Loucy (cell line): ENCODE results near the gene ALK.
A peak's percentile ranks its signal among the peaks of the same experiment; 100 is the strongest.

Experiments
- H2AFZ ChIP-seq: fragments of 200-600 bp; sonication (generic); 2 replicates; pipeline ENCODE4 v1.6.0; 2016; ENCODE audit warnings: antibody characterized with exemption, mild to moderate bottlenecking, low read length, moderate library complexity
- H3F3A ChIP-seq: fragments of 200-600 bp; 2 replicates; pipeline ENCODE4 v1.6.0; 2016; ENCODE audit warnings: antibody characterized with exemption, low read depth, mild to moderate bottlenecking
- H3K27me3 ChIP-seq: fragments of 200-600 bp; sonication (generic); 2 replicates; pipeline ENCODE4 v1.6.1; 2014; ENCODE audit warnings: low read length, mild to moderate bottlenecking; ENCODE audit not compliant: insufficient read depth, poor library complexity, severe bottlenecking
- H3K36me3 ChIP-seq: fragments of 200-600 bp; sonication (generic); 2 replicates; pipeline ENCODE4 v1.6.1; 2016; ENCODE audit warnings: low read length; ENCODE audit not compliant: insufficient read depth
- H3K4me1 ChIP-seq: fragments of 200-600 bp; sonication (generic); 2 replicates; pipeline ENCODE4 v1.5.1; 2014; ENCODE audit warnings: low read length, mild to moderate bottlenecking; ENCODE audit not compliant: insufficient read depth, poor library complexity, severe bottlenecking
- H3K4me2 ChIP-seq: fragments of 200-600 bp; sonication (generic); 2 replicates; pipeline ENCODE4 v1.6.0; 2014; ENCODE audit warnings: antibody characterized with exemption, low read length, low read depth, mild to moderate bottlenecking; ENCODE audit not compliant: poor library complexity, severe bottlenecking
- H3K4me3 ChIP-seq: fragments of 200-600 bp; sonication (generic); 2 replicates; pipeline ENCODE4 v1.5.1; 2014; ENCODE audit warnings: low read length, mild to moderate bottlenecking, mixed read lengths; ENCODE audit not compliant: poor library complexity, severe bottlenecking
- H3K79me2 ChIP-seq: fragments of 200-600 bp; sonication (generic); 2 replicates; pipeline ENCODE4 v1.6.1; 2014; ENCODE audit warnings: low read length; ENCODE audit not compliant: insufficient read depth
- H3K9ac ChIP-seq: fragments of 200-600 bp; sonication (generic); 2 replicates; pipeline ENCODE4 v1.6.0; 2014; ENCODE audit warnings: mild to moderate bottlenecking, low read depth, low read length, moderate library complexity; ENCODE audit not compliant: poor library complexity, severe bottlenecking
- H3K9me2 ChIP-seq: fragments of 200-600 bp; sonication (generic); replicated peaks from 2 replicates; pipeline ENCODE4 v1.6.1; 2016; ENCODE audit warnings: low read depth, low read length, mixed read lengths
- H3K9me3 ChIP-seq: fragments of 200-600 bp; sonication (generic); 2 replicates; pipeline ENCODE4 v1.6.1; 2014; ENCODE audit warnings: mild to moderate bottlenecking, antibody characterized with exemption, low read length, low read depth; ENCODE audit not compliant: insufficient read depth
- H4K20me1 ChIP-seq: fragments of 200-600 bp; sonication (generic); 2 replicates; pipeline ENCODE4 v1.6.0; 2014; ENCODE audit warnings: antibody characterized with exemption, low read length, mild to moderate bottlenecking; ENCODE audit not compliant: insufficient read depth, poor library complexity, severe bottlenecking
- EZH2phosphoT487 ChIP-seq: fragments of 200-600 bp; IDR thresholded peaks from 2 replicates; pipeline ENCODE4 v1.6.1; 2018; ENCODE audit warnings: antibody characterized with exemption, mild to moderate bottlenecking, moderate library complexity, borderline replicate concordance
- TF ChIP-seq, protein P1 (sequence below): fragments of 200-600 bp; sonication (generic); conservative IDR thresholded peaks from 2 replicates; pipeline ENCODE4 v1.5.1; 2014; ENCODE audit warnings: mild to moderate bottlenecking, antibody characterized with exemption, low read length

ALK gene

DNA sequence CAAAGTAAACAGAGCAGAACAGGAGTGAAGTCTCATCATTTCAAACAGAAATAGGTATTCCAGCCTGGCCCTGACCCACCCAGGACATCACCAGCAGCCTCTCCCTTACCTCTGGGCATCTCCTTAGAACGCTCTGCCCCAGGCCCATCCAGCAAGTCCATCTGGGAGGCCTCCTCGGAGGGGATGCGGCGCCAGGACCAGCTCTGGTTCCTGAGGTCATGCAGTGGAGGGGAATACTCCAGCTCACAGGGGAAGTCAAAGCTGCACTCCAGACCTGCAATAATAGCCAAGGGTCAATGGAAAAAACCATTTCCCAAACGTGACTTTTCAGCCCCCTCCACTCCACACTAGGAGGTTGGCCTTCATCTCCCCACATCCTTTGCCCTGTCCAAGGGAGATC is 226.6 kb downstream of the ALK start:
- H4K20me1 ChIP-seq, result no peaks in the 10 kb centered on the region
- no peak for TF ChIP-seq EZH2phosphoT487
- TF ChIP-seq, protein P1, sequence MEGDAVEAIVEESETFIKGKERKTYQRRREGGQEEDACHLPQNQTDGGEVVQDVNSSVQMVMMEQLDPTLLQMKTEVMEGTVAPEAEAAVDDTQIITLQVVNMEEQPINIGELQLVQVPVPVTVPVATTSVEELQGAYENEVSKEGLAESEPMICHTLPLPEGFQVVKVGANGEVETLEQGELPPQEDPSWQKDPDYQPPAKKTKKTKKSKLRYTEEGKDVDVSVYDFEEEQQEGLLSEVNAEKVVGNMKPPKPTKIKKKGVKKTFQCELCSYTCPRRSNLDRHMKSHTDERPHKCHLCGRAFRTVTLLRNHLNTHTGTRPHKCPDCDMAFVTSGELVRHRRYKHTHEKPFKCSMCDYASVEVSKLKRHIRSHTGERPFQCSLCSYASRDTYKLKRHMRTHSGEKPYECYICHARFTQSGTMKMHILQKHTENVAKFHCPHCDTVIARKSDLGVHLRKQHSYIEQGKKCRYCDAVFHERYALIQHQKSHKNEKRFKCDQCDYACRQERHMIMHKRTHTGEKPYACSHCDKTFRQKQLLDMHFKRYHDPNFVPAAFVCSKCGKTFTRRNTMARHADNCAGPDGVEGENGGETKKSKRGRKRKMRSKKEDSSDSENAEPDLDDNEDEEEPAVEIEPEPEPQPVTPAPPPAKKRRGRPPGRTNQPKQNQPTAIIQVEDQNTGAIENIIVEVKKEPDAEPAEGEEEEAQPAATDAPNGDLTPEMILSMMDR, result no peak
- H3F3A ChIP-seq, result peaks cover 6% of the 10 kb centered on the region
- no peak overlapping the region for H2AFZ ChIP-seq
- H3K4me1 ChIP-seq, result peaks cover 53% of the 10 kb centered on the region
- no peaks in the 10 kb centered on the region for H3K36me3 ChIP-seq
- no peaks in the 10 kb centered on the region for H3K27me3 ChIP-seq
- H3K9ac ChIP-seq, result peak overlapping the region; percentile 67
- peaks cover 25% of the 10 kb centered on the region; the same call in 1 of the 2 replicates for H3K9me3 ChIP-seq
- peak overlapping the region; percentile 75 for H3K4me2 ChIP-seq
- no peaks in the 10 kb centered on the region for H3K9me2 ChIP-seq
- H3K79me2 ChIP-seq, result no peaks in the 10 kb centered on the region
- H3K4me3 ChIP-seq, result peak overlapping the region; percentile 62

DNA sequence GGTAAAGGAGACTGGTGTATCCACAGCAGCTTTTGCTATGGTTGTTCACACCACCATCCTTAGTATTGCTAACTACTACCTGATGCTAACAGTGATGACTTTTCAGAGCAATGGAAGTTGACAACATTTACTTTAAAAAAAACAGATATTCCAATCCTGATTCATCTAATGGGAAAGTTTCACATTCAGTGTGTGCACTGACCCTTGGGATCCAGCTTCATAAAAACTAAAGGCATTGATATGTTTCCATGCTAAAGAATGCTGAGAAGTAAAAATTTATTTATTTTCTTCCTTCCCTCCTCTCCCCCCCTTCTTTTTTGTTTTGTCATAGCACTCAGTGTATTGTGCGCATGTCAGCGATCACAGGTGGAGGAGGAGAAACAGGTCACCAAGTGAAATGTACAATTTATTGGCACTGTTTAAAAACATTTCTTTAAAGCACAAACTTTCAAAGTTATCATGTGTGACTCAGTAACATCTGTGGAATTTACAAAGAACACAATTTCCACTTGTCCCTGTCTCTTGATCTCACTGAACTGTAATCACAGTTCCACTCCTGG is 229.9 kb downstream of the ALK start:
- no peaks in the 10 kb centered on the region for H3K79me2 ChIP-seq
- no peak overlapping the region for H2AFZ ChIP-seq
- no peaks in the 10 kb centered on the region for H4K20me1 ChIP-seq
- peaks cover 6% of the 10 kb centered on the region for H3F3A ChIP-seq
- no peak overlapping the region for H3K4me3 ChIP-seq
- no peaks in the 10 kb centered on the region for H3K9me2 ChIP-seq
- H3K36me3 ChIP-seq, result no peaks in the 10 kb centered on the region
- H3K9ac ChIP-seq, result no peak overlapping the region
- no peak for TF ChIP-seq EZH2phosphoT487
- TF ChIP-seq, protein P1, result no peak
- peaks cover 42% of the 10 kb centered on the region for H3K4me1 ChIP-seq
- H3K4me2 ChIP-seq, result no peak overlapping the region
- H3K27me3 ChIP-seq, result no peaks in the 10 kb centered on the region
- H3K9me3 ChIP-seq, result peaks cover 25% of the 10 kb centered on the region; the same call in 1 of the 2 replicates

DNA sequence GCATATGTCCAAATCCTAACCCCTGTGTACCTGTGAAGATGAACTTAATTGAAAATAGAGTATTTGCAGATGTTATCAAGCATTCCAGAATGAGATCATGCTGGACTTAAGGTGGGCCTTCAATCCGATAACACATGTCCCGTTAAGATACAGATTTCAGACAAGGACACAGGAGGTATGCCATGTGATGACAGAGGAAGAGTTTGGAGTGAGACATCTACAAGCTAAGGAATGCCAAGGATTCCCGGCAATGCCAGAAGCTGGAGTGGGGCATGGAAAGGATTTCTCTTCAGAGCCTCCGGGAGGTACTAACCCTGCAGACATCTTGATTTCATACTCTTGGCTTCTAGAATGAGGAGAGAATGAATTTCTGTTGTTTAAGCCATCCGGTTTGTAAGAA is 231.7 kb downstream of the ALK start:
- Histone ChIP-seq H2AFZ (no peak overlapping the region), H3K4me3 (no peak overlapping the region), H3K79me2 (no peaks in the 10 kb centered on the region), H4K20me1 (no peaks in the 10 kb centered on the region), H3K4me1 (peaks cover 43% of the 10 kb centered on the region), H3K4me2 (no peak overlapping the region), H3K27me3 (no peaks in the 10 kb centered on the region), H3K9ac (no peak overlapping the region), H3K9me2 (no peaks in the 10 kb centered on the region), H3K36me3 (no peaks in the 10 kb centered on the region), H3F3A (no peaks in the 10 kb centered on the region), H3K9me3 (peaks cover 18% of the 10 kb centered on the region; the same call in 1 of the 2 replicates)
- TF ChIP-seq EZH2phosphoT487, result no peak
- TF ChIP-seq, protein P1, result no peak
